HL-60/S4 (cell line): Measurements from ENCODE around the gene GRIA1.
"Not testable (repeated sequence)": the region's sequence is repeated elsewhere in the genome, so short reads cannot be mapped to it uniquely, and the experiment has no call there.

Source experiments
- in situ Hi-C: fragments of 300-500 bp; cut with MboI; formaldehyde crosslinking; loops from 2 replicates; pipeline ENCODE4 v1.14.3; 2022; ENCODE audit warnings: low sequenced_read_pairs

Gene GRIA1

DNA sequence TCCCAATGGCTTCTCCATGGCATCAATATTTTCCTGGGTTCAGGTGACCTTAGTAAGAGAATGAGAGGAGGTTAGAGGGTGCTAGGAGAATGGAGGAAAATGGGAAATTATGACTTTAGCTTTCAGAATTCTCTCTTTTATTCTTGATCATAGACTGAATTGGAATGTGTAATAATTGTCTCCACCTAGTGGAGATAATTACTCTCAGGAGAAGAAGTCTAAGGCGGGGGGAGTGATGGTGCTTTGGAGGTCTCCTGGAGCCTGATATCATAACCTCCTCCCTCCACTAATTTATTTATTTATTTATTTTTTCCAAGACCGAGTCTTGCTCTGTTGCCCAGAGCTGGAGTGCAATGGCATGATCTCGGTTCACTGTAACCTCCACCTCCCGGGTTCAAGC lies 221.3 kb downstream of the GRIA1 start:
- in situ Hi-C loops = no loop called here

DNA sequence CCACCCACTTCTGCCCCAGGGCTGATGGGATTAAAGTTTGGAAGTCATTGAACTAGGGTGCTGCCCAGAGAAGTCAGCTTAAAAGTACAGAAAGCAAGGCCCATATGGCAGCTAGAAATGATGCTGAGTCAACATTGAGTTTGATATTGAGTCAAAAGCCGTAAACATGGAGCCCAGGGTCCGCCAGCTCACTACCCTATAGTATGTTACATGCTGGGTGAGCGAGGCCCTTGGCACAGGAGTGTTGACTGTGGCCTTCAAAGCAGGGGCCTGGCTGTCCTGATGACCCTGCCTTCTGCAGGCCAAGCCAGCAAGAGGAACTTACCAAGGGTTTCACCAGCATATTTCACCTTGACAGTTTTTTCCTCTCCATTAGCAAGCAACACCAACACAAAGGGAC lies 222.5 kb downstream of the GRIA1 start:
- in situ Hi-C loops = no loop called here

DNA sequence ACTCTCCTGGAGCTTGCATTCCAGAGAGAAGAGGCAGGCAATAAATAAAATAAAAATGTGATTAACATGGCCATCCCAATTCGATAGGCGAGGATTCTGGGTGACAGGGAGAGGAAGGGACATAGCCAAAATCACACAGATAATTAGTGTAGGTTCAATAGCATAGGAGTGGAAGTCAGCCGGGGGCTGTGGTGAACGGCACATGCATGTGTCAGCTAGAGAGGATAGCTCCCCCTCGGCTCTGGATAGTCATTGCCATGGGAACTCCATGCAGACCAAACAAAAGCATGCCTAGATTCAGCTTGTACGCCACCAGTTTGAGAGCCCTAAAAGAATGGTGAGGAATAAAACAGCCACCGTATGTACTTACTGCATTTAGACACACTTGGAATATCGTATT lies 223.5 kb downstream of the GRIA1 start:
- in situ Hi-C loops = no loop called here

- in situ Hi-C loops = no loop called here
These were observed 224.3 kb downstream of the GRIA1 start for GRCh38 chr5:153714798-153715197.

DNA sequence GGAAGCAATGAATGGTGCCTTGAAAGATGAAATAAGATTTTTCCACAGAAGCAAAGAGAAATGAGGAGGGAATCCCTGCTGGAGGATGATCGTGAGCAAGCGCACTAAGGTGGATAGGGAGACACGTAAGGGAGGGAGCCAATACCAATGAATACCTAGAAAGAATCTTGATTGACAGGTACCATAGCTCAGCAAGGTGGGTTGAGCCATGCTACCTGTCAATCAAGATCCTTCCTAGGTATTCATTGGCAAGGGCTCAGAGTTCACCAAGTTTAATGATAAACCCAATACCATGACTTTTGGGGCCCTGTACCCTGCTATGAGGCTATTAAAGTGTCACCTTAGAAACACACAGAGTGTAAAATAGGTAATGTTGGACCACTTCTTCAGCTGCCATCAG lies 226.8 kb downstream of the GRIA1 start:
- in situ Hi-C loops = no loop called here

DNA sequence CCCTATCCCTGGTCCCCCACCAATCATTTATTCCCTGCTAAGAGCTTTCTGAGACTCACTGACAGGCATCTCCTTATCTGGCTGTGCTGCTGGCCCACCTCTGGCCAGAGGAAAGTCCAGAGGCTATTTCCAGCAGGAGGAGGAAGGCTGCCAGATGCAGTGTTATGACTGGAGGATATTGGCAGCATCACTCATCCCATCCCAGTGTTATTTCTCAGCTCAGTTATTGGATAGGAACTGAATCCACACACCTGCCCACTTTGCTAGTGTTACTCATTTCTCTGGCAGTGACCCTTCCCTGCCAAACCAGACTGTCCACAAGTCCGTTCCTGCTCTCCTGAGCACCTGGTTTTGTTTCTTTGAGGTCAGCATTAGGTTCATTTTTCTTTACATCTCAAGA lies 228.2 kb downstream of the GRIA1 start:
- in situ Hi-C loops = no loop called here

DNA sequence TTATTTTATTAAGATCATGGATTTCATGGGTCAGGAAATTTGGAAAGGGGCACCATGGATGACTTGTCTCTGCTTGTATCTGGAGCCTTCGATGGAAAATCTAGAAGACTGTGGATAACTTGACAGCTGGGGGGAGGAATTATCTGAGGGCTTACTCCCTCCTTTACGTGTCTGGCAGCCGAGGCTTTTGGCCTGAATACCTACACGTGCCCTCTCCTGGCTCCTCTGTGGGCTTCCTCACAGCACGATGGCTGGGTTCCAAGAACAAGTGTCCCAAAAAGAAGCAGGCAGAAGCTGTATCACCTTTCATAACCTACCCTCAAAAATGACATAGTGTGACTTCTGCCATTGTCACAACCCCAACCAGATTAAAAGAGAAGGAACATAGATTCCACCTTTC lies 228.9 kb downstream of the GRIA1 start:
- in situ Hi-C loops = no loop called here

GRCh38 chr5:153723022-153723610 lies 232.6 kb downstream of the GRIA1 start:
- in situ Hi-C loops = not testable (repeated sequence)

GRCh38 chr5:153742060-153742459 lies 251.6 kb downstream of the GRIA1 start:
- in situ Hi-C loops = no loop called here

DNA sequence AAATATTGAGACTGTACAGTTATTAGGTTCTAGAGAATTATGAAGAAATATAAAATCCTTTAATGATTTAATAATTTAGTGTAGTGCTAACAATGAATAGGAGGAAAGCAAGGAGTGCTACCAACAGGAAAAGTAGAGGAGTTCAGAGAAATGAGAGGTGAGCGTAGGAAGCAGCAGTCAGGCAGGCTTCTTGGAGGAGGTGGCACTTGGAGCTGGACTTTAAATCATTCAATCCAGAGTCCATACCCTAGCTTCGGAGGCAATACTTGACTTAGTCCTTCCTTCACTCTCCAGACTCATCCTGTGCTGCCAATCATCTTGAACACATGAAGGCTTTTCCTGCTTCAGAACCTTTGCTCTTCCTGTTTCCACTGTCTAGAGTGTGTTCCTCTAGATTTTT lies 254.3 kb downstream of the GRIA1 start:
- in situ Hi-C loops = no loop called here

DNA sequence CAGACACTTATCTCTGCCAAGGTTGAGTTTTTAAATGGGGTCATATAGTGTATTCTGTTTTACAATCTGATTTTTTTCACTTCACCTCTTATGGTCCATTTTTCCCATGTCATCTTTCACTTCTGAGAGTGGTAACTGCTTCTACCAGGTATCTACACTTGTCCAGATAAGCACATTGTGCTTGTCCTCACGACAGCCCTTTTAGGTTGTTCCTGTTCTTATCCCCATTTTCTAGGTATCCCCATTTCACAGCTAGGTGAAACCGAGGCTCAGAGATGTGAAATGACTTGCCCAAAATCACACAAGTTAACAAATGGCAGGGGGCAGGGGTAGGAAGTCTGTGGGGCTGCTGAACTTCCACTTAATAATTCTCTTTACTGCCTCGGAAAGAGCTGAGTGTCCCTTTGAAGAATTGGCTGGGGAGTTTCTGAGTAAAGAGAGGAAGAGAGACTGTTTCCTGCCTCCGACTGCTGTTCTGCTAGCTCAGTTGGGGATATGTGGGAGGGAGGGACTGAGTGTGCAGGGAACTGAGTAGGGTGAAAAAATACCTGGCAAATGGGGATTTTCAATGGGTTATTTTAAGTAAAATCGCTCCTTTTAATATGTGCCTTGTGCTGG lies 255.4 kb downstream of the GRIA1 start:
- in situ Hi-C loops = no loop called here

GRCh38 chr5:153746440-153746839 lies 256.0 kb downstream of the GRIA1 start:
- in situ Hi-C loops = no loop called here

- in situ Hi-C loops = no loop called here
These were observed 258.4 kb downstream of the GRIA1 start for GRCh38 chr5:153748823-153749222.

DNA sequence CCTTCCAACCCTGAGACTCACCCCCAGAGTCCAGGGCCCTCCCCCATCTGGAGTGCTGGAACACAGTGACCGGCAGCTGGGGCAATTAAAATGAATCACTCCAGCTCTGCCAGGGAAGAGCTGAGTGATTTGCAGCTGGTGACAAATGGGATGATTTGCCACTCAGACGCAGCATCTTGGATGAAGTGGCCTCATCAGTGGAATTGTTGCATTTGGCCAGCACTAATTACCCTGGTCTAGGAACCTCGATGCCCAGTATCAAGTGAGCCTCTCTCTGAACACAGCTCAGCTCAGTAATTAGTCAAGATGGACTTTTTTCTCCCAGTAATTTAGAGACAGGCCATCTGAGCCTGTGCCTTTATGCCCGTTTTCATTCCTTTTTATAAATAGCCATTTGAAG lies 259.5 kb downstream of the GRIA1 start:
- in situ Hi-C loops = no loop called here

DNA sequence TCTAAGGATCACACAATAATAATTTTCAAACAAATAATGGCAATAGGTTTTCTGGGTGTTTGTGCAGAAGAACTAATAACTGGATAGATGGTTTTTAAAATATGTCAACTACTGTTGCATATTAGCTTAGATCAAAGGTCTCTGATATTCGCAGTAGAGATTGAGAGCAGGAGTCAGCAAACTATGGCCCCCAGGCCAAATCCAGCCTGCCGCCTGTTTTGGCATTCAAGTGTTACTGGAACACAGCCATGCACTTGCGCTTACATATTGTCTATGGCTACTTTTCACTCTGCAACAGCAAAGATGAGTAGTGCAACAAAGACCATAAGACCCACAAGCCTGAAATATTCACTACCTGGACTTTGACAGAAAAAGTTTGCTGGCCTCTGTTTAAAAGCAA lies 260.8 kb downstream of the GRIA1 start:
- in situ Hi-C loops = no loop called here

DNA sequence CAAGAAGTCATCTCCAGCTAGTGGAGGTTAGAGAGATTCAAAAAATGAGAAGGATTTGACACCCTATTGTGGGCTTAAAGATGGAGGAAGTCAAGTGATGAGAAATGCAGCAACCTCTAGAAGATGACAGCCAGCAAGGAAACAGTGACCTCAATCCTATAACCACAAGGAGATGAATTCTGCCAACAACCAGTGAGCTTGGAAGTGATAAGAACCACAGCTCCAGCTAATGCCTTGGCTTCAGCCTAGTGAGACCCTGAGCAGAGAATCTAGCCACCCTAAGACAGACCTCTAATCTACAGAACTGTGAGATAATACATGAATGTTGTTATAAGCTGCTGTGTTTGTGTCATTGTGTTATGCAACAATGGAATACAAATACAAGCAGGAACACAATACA lies 262.4 kb downstream of the GRIA1 start:
- in situ Hi-C loops = no loop called here

GRCh38 chr5:153753645-153754432 lies 263.4 kb downstream of the GRIA1 start:
- in situ Hi-C loops = no loop called here

- in situ Hi-C loops = no loop called here
These were observed 265.5 kb downstream of the GRIA1 start for GRCh38 chr5:153755913-153756500.

DNA sequence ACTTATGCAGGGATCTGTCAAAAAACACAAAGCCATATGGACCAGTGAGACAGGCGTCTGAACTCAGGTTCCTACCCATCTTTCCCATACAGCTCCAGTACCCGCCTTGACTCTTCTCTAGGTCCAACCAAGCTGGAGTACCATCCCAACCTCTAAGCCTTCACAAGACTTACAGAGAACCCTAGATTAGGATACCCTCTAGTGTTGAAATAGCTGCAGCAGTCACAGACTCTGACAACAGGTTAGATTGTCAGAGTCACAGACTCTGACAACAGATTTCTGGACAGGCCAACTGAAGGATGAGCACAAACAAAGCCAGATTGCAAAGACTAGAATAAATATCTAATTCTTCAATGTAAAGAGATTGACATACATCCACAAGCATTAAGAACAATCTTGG lies 266.1 kb downstream of the GRIA1 start:
- in situ Hi-C loops = no loop called here

- in situ Hi-C loops = no loop called here
These were observed 275.5 kb downstream of the GRIA1 start for GRCh38 chr5:153765987-153766386.

DNA sequence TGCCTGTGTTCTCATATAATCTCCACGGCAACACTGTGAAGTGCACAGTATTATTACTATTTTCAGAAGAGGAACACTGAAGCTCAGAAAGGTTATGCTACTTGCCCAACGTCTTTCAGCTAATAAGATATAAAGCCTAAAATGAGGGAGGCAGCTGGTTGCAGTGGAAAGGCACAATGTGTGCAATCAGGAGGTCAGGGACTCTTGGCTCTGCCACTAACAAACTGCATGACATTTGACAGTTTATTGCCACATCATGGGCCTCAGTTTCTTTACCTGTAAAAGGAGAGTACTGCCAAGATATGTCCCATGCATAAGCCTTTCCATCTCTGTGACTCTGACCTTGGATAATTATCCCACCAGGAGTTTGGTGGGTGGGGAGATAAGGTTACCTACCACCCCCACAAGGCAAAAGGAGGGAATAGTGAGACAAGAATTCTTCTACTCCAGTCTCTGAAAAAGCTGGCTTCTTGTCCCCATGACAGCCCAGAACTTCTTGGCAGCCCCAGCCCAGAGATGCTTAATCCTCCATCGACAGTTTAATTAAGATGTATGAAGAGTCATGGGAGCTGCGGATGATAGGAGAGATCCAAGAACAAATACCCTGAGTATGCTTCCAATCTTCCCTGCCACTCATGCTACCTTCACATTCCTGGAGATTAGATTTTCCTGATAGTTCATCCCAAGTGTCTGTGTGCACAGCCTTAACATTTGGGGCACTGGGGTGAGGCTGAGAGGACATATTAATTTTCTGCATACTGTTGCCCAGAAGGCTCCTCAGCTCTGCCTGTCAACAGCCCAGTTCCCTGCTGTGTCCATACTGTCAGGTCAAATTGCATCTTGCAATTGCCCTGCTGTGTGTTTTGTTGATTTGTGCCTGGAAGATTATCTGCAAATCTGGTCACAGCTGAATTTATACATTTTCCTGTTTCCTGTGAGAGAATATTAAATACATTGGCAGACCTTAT lies 277.0 kb downstream of the GRIA1 start:
- in situ Hi-C loops = no loop called here
